Daoy (cell line): ENCODE results near the gene VWA1. TPM values are rescaled to one million over a fixed set of nuclear protein-coding genes. Genes with fewer than 3 reads are reported as not detected.
"Not testable (repeated sequence)": the region's sequence is repeated elsewhere in the genome, so short reads cannot be mapped to it uniquely, and the experiment has no call there.

Source experiments
- DNase-seq: peaks from one replicate; pipeline ENCODE4 v3.0.0-alpha.2; 2015; ENCODE audit warnings: low read depth
- total RNA-seq: library from RNA; depleted of rRNA; stranded (reverse); fragments of >200 nt; shearing (Covaris generic); gene quantifications from 2 replicates; pipeline ENCODE4 v1.2.3, GENCODE V29; 2014

The VWA1 gene
- total RNA-seq, 1 experiment from 2014 or later, result 2.2 TPM

DNA sequence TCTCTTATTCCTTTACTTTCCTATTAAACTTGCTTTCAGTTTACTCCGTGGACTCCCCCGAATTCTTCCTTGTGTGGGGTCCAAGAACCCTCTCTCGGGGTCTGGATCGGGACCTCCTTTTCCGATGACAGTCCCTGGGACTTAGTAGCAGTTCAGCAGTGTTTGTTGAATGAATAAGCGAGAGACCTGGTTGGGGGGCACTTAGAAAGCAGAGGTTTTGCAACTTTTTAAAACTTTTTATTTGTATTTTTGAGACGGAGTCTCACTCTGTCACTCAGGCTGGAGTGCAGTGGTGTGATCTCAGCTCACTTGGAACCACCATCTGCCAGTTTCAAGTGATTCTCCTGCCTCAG lies 12.3 kb upstream of the VWA1 start:
- DNase-seq, result no peak

- no peak for DNase-seq
These were observed 10.8 kb upstream of the VWA1 start for GRCh38 chr1:1424707-1425106.

- no peak for DNase-seq
These were observed 10.1 kb upstream of the VWA1 start for GRCh38 chr1:1425426-1425752.

DNA sequence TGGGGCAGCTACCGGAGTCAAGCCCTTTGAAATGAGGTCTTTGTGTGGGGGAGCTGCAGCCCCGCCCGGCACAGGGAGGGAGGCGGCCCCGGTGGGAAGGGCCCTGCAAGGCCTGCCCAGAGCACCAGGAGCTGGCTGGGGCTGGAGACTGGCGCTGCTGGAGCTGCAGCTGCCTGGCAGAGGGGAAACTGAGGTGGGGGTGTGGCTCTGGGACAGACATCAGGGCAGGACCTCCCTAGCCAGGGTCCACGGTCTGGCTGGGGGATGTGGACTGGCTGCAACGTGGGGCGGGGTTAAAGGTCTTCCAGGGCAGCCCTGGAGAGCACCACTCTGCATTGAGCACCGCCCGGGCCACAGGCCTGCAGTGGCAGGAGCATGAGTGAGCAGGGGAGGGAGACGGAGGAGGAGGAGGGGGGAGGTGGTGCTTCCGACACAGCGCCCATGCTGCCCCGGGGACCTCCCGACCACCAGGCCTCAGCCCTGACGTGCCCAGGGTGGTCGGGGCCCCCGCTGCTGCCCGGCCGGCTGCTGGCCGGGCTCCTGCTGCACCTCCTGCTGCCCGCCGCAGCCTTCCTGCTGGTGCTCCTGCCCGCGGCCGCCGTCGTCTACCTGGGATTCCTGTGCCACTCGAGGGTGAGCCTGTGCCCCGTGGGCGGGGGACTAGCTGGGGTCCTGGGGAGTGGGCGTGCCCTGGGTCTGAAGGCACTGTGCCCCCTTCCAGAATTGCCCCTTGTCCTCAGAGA lies 9.6 kb upstream of the VWA1 start:
- DNase-seq, result no peak

DNA sequence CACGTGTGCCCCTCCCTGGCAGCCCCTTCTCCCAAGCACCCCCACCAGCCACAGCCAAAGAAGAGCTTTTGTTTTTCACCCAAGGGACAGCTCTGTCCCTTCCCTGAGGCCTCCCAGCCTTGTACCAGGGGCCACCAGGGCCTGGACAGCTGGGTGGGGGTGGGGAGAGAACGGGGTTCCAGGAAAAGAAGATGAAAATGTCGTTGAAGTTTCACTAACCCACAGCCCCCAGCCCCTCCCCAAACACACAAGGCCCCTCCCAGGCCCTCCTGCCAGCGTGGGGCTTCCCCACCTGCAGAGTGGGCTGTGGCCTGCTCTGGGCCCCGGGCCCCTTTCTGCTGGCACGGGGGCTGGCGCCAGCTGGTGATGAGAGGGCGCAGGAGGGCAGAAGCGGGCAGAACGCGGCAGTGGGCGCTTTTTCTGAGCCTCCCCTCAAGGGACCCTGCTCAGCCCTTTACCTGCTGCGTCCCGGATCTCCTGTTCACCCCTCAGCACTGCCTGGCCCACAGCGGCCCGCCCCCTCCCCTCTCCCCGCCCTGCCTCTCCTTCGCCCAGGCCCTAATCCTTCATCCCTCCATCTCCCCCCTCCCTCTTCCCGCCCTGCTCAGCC lies 8.9 kb upstream of the VWA1 start:
- DNase-seq, result no peak

GRCh38 chr1:1427106-1427819 lies 8.2 kb upstream of the VWA1 start:
- DNase-seq, result no peak

- no peak for DNase-seq
These were observed 7.7 kb upstream of the VWA1 start for GRCh38 chr1:1427820-1428148.

- DNase-seq, result no peak
These were observed 7.3 kb upstream of the VWA1 start for GRCh38 chr1:1428174-1428573.

DNA sequence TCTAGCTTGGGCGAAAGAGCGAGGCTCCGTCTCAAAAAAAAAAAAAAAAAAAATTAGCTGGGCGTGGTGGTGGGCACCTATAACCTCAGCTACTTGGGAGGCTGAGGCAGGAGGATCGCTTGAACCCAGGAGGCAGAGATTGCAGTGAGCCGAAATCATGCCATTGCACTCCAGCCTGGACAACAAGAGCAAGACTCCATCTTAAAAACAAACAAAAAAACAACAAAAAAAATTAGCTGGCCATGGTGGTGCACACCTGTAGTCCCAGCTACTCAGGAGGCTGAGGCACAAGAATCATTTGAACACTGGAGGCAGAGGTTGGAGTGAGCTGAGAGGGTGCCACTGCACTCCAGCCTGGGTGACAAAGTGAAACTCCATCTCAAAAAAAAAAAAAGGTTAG lies 6.5 kb upstream of the VWA1 start:
- DNase-seq, result not testable (repeated sequence)

GRCh38 chr1:1429671-1430073 lies 5.8 kb upstream of the VWA1 start:
- no peak for DNase-seq

- no peak for DNase-seq
These were observed 5.1 kb upstream of the VWA1 start for GRCh38 chr1:1430114-1430982.

DNA sequence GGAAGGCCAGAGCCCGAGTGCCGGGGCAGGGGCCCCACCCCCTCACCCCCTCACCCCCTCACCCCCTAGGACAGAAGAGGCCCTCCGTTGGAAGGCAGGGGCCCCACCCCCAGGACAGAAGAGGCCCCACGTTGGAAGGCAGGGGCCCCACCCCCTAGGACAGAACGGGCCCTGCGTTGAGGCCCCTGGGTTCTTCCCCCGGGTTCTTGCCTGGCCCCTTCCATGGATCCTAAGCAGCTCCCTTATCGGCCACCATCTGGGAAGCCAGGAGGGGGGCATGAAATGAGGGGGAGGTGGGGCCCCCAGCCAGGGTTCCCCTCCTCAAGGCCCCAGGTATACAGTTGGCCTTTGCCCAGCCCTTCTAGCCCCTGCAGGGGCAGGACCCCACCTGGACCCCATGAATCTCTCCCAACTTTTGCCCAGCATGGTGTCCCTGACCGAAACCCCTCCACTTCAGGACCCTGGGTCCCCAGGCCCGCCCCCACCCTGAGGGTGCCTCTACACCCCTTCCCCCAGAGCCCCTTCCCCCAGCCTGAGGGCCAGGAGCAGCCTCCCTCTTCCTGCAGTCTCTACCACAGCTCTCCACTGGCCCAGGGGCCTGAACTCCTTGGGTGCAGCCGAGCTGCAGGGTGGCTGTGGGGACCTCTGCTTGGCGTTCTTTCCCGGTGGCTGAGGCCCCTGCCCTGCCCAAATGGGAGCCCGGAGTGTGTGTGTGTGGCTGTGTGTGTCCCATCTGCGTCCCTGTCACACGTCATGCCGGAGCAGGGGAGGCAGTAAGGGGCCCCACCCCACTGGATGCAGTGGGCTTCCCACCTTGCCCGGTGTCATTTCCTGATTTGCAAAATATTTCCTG lies 4.3 kb upstream of the VWA1 start:
- DNase-seq, result no peak

DNA sequence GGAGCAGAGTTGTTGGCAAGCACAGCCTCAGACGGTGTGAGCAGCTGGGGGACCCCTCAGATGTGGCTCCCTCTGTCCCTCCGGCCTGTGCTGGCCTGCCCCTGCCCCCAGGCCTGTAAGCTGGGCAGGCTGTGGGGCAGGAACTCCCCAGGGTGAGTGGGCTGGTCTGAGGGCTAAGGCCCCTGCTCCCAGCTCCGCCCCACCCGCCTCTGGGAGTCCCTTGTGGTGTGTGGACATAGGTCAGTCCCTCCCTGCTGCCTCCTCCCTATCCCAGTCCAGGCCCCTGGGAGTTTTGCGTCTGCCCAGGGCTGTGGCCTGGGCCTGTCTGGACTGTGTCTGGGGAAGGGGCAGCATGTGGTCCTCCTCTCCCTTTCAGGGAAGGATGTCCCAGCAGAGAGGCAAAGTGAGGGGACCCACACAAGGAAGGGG lies 3.6 kb upstream of the VWA1 start:
- DNase-seq, result no peak

- no peak for DNase-seq
These were observed 3.1 kb upstream of the VWA1 start for GRCh38 chr1:1432274-1432950.

GRCh38 chr1:1432951-1433803 lies 2.3 kb upstream of the VWA1 start:
- DNase-seq, result peak; percentile 55

DNA sequence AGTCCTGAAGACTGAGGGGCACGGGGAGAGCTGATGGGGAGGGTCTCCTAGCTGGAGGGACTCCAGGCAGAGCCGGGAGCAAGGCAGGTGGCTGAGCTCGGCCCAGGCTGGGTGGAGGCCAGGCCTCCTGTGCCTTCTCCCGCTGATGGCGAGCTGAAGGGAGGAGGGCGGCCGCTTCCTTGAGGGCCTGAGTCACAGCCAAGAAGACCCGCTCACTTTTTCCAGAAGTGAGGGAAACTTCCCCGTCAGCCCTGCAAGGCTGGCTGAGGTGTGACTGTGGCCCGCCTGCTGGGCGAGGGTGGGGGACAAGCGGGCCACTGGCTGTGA lies 1.7 kb upstream of the VWA1 start:
- DNase-seq, result peak; percentile 80

DNA sequence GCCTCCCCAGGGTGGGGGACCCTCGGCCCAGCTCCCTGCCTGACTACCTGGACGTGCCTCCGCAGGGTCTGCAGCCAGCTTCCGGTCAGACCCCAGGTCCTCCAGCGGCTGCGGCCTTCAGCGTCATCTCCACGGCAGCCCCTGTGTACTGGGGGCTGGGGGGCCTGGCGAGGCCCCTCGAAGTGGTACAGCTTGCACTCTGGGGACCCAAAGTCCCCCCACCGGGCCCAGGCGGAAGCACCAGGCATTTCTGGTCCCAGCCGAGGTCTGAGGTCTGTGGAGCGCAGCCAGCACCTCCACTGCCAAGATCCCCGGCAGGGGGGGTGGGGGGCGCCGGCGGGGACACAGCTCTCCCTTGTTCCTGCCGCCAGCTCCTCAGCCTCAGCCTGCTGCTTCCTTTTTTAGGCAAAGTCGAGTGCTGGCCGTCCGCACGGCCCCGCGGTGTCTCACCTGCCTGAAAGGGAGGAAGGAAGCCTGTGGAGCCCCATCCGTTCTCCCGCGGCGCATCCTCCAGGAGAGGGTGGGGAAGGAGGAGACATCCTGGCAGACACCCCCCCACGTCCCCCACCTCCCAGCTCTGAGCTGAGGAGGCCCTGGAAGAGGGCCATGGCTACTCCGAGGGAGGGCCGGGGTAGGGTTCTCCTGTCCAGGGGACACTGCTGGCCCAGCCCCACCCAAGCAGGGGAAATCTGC lies 1.2 kb upstream of the VWA1 start:
- no peak for DNase-seq

DNA sequence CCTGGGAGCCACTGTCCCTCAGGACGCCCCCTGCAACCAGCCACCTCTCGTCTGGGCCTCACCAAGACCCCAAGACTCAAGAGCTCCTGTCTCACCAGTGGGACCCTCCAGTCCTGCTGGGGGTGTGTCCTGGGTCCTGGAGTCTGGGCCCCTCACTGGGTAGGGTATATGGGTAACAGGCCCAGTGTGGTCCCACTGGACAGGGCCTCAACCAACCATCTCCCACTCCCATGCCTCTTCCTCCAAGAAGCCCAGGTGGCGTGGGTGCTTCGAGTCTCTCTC lies 725 bp upstream of the VWA1 start:
- DNase-seq, result no peak

GRCh38 chr1:1435911-1436629 lies 580 bp downstream of the VWA1 start:
- no peak for DNase-seq
